MM.1S (cell line): ENCODE data around the gene BPIFA3.

Experiments used
- EZH2 ChIP-seq: fragments of 300-600 bp; sonication (generic); optimal IDR thresholded peaks from 2 replicates; pipeline ENCODE3; 2017; ENCODE audit warnings: low read depth, mild to moderate bottlenecking, antibody characterized with exemption, low read length, mixed read lengths
- EZH2phosphoT487 ChIP-seq: fragments of 300-600 bp; sonication (generic); IDR thresholded peaks from 2 replicates; pipeline ENCODE4 v1.6.1; 2018; ENCODE audit warnings: antibody characterized with exemption, low read length
- TF ChIP-seq, protein P1 (sequence below): fragments of 300-600 bp; sonication (generic); IDR thresholded peaks from 2 replicates; pipeline ENCODE4 v1.5.1; 2016; ENCODE audit warnings: antibody characterized with exemption, low read length, mixed read lengths

DNA sequence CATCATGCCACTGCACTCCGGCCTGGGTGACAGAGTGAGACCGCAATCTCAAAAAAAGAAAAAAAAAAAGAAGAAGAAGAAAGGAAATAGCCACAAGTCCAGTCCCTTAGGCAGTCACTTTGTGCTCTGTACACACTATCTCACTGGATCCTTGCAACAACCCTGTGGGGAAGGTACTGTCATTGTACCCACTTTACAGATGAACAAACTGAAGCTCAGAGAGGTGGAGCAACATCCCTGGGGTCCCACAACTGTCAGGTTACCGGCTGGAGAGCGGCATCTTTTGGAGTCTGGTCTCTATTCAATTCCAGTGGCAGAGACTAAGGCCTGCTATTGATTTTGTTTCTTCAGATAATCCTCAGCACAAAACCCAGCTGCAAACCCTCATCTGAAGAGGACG is 37.0 kb upstream of the BPIFA3 start:
- TF ChIP-seq, protein P1, sequence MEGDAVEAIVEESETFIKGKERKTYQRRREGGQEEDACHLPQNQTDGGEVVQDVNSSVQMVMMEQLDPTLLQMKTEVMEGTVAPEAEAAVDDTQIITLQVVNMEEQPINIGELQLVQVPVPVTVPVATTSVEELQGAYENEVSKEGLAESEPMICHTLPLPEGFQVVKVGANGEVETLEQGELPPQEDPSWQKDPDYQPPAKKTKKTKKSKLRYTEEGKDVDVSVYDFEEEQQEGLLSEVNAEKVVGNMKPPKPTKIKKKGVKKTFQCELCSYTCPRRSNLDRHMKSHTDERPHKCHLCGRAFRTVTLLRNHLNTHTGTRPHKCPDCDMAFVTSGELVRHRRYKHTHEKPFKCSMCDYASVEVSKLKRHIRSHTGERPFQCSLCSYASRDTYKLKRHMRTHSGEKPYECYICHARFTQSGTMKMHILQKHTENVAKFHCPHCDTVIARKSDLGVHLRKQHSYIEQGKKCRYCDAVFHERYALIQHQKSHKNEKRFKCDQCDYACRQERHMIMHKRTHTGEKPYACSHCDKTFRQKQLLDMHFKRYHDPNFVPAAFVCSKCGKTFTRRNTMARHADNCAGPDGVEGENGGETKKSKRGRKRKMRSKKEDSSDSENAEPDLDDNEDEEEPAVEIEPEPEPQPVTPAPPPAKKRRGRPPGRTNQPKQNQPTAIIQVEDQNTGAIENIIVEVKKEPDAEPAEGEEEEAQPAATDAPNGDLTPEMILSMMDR: no peak
- TF ChIP-seq EZH2: no peak
- TF ChIP-seq EZH2phosphoT487: no peak
